Panc1 (cell line): Measurements from ENCODE around the gene VWA8.

Experiments
- POLR2AphosphoS5 ChIP-seq: IDR thresholded peaks from 2 replicates; pipeline ENCODE4 v1.6.1; 2012; ENCODE audit warnings: mild to moderate bottlenecking, low read depth, low read length, moderate library complexity
- SIN3A ChIP-seq: IDR thresholded peaks from 2 replicates; pipeline ENCODE4 v1.6.1; 2012; ENCODE audit warnings: low read depth, mild to moderate bottlenecking, low read length, moderate library complexity, borderline replicate concordance; ENCODE audit not compliant: insufficient read depth
- TF ChIP-seq, protein P1 (sequence below): fragments of 450-650 bp; IDR thresholded peaks from 2 replicates; pipeline ENCODE4 v1.5.1; 2017; ENCODE audit warnings: mild to moderate bottlenecking

GRCh38 chr13:41919741-41920487, 41.0 kb downstream of the VWA8 start:
- TF ChIP-seq, protein P1, sequence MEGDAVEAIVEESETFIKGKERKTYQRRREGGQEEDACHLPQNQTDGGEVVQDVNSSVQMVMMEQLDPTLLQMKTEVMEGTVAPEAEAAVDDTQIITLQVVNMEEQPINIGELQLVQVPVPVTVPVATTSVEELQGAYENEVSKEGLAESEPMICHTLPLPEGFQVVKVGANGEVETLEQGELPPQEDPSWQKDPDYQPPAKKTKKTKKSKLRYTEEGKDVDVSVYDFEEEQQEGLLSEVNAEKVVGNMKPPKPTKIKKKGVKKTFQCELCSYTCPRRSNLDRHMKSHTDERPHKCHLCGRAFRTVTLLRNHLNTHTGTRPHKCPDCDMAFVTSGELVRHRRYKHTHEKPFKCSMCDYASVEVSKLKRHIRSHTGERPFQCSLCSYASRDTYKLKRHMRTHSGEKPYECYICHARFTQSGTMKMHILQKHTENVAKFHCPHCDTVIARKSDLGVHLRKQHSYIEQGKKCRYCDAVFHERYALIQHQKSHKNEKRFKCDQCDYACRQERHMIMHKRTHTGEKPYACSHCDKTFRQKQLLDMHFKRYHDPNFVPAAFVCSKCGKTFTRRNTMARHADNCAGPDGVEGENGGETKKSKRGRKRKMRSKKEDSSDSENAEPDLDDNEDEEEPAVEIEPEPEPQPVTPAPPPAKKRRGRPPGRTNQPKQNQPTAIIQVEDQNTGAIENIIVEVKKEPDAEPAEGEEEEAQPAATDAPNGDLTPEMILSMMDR, result no peak
- no peak for TF ChIP-seq SIN3A
- TF ChIP-seq POLR2AphosphoS5, result no peak
